GM12891 (cell line): ENCODE measurements around the gene SCO2.

Experiments
- POLR2A ChIP-seq: IDR thresholded peaks from 2 replicates; pipeline ENCODE4 v1.6.1; 2011; ENCODE audit warnings: low read depth, low read length, control low read depth
- POLR2AphosphoS5 ChIP-seq: IDR thresholded peaks from 2 replicates; pipeline ENCODE4 v1.6.1; 2011; ENCODE audit warnings: low read depth, low read length, control low read depth

DNA sequence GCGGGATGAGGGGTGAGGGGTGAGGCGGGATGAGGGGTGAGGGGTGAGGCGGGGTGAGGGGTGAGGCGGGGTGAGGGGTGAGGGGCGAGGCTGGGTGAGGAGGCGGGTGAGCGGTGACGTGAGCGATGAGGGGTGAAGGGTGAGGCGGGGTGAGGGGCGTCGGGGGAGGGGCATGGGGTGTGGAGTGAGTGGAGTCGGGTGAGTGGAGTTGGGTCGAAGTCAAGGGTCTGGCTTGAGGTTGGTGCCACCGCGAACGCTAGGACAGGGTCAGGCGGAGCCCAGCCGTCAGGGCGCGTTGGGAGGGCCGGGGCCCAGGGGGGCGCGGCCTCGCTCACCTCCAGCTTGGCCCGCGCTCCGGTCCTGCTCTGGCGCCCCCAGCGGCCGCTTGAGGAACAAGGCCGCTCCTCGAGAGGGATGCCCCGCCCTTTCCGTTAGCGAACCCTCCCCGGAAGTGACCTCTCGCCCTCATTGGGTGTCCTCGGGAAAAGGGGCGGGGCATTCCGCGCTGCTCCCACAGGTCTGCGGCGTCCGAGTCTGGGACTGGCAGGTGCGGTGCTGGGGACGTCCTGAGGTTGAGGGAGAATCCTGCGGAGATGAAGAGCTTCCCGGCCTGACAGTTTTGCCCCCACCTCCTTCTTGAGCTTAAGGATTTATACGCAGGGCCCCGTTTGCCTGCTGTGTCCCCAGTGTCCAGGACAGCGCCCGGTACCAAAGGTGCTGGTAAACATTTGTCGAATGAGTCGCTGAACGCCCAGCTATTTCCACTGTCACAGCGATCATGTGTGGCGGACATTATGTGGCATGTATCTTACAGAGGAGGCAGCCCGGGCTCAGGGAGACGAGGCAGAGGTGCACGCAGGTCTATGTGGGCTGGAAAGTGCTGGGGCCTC lies 37.4 kb upstream of the SCO2 start, which contains the start of gene SYCE3:
- TF ChIP-seq POLR2A (no peak; the same call in 1 of the 2 replicates), POLR2AphosphoS5 (no peak)
